Sigmoid colon (tissue), 7 donors: ENCODE measurements around the gene POU5F2. TPM values are rescaled to one million over a fixed set of nuclear protein-coding genes. Genes with fewer than 3 reads are reported as not detected.

Experiments used
- DNase-seq: peaks from one replicate; pipeline ENCODE4 v3.0.0-alpha.2; 2019
- H3K27ac ChIP-seq, 4 donors: fragments of 200-600 bp; sonication (generic); one replicate each; pipeline ENCODE4 v1.5.1; 2016 to 2019; ENCODE audit warnings: mild to moderate bottlenecking in 1 of 4
- H3K27me3 ChIP-seq, 3 donors: fragments of 200-600 bp; sonication (generic); one replicate each; pipeline ENCODE4 v1.5.1; 2019; ENCODE audit warnings: mild to moderate bottlenecking in 1 of 3
- H3K36me3 ChIP-seq, 4 donors: fragments of 200-600 bp; sonication (generic); one replicate each; pipeline ENCODE4 v1.5.1; 2016 to 2019
- H3K4me1 ChIP-seq, 4 donors: fragments of 200-600 bp; sonication (generic); one replicate each; pipeline ENCODE4 v1.5.1; 2017 to 2019
- H3K4me3 ChIP-seq, 4 donors: fragments of 200-600 bp; sonication (generic); one replicate each; pipeline ENCODE4 v1.5.1; 2017 to 2019; ENCODE audit warnings: mild to moderate bottlenecking in 2 of 4, moderate library complexity in 1 of 4
- H3K9me3 ChIP-seq, 4 donors: fragments of 200-600 bp in 3 of 4; sonication (generic) in 3 of 4; one replicate each; pipeline versions ENCODE4 v1.5.1 to v1.6.1; 2013 to 2019
- CTCF ChIP-seq, 4 experiments: fragments of 450-650 bp in 3 of 4; fragments of 200-600 bp in 1 of 4; IDR thresholded peaks; one replicate each; pipeline ENCODE4 v1.5.1; 2016 to 2019; ENCODE audit warnings: antibody characterized with exemption in 4 of 4, mild to moderate bottlenecking in 3 of 4, moderate library complexity in 2 of 4
- EP300 ChIP-seq, 4 donors: sonication (generic); formaldehyde crosslinking; IDR thresholded peaks; one replicate each; pipeline ENCODE4 v1.6.1; 2017; ENCODE audit warnings: antibody characterized with exemption in 4 of 4
- POLR2A ChIP-seq, 2 donors: fragments of 450-650 bp; IDR thresholded peaks; one replicate each; pipeline ENCODE4 v1.6.1; 2016; ENCODE audit warnings: antibody characterized with exemption in 2 of 2, mild to moderate bottlenecking in 2 of 2, moderate library complexity in 2 of 2
- POLR2AphosphoS5 ChIP-seq, 4 donors: sonication (generic); formaldehyde crosslinking; IDR thresholded peaks; one replicate each; pipeline ENCODE4 v1.6.1; 2017; ENCODE audit warnings: antibody characterized with exemption in 4 of 4
- whole genome bisulfite sequencing, 2 donors: extraction: QIAGEN DNeasy Blood & Tissue Kit; methylation state at CpG; one replicate each; pipeline ENCODE4 v1.1.7; 2013; 5-methylcytosine and 5-hydroxymethylcytosine counted together
- intact Hi-C: fragments of 100-400 bp; cut with DNase I; formaldehyde crosslinking; loops from one replicate; pipeline ENCODE4 v1.15.1; 2023
- polyA plus RNA-seq, 3 donors: library from polyadenylated mRNA; stranded (reverse); fragments of 200-250 nt; gene quantifications; one replicate each; pipeline ENCODE4 v1.2.3, GENCODE V29; 2013
- total RNA-seq, 4 donors: library from RNA; depleted of rRNA; stranded (reverse); fragments of >200 nt; gene quantifications; one replicate each; pipeline ENCODE4 v1.1.0, GENCODE V29; 2016
- donor health status: healthy with polysubstance abuse.
- donor health status: Bipolar disorder and iron deficiency.
- donor health status: healthy.

The POU5F2 gene
- total and polyA plus RNA-seq, 7 donors: under 0.01 to 6.1 (median 2.8) TPM; not detected in 1

DNA sequence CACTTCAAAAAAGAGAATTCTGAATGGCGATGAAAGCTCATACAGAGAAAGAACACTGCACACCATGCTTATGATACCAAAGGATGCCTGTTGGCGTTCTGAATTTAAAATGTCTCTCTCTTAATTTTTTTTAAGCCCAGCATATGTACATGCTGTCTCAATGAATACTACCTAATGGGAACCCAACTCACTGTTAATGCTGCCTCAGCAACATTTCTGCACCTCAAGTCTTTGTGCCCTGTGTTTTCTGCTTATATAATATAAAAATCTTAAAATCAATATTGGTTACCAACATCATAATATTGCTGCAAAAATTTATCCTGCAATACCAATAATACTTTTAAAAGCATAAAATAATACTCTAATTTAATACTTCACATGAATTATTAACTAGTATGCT, 44.1 kb upstream of the POU5F2 start:
- Histone ChIP-seq H3K27ac (no peak overlapping the region), H3K27me3 (no peaks in the 10 kb centered on the region), H3K4me3 (no peak overlapping the region), H3K36me3 (peaks cover 0 to 4% (median 0%) of the 10 kb centered on the region in 4 donors), H3K4me1 (no peaks in the 10 kb centered on the region), H3K9me3 (no peaks in the 10 kb centered on the region)
- intact Hi-C loops: no loop called here
- DNase-seq: no peak
- TF ChIP-seq EP300 (IDR thresholded peaks at IDR 0.05): no peak
- no peak for TF ChIP-seq CTCF (IDR thresholded peaks at IDR 0.05)
- TF ChIP-seq POLR2A (IDR thresholded peaks at IDR 0.05): no peak
- no peak for TF ChIP-seq POLR2AphosphoS5 (IDR thresholded peaks at IDR 0.05)
- WGBS, 2 donors: 96 to 98% methylated on average over 2 of the region's 2 CpGs

GRCh38 chr5:93782978-93783377, 41.6 kb upstream of the POU5F2 start:
- TF ChIP-seq EP300 (IDR thresholded peaks at IDR 0.05) (no peak), CTCF (IDR thresholded peaks at IDR 0.05) (no peak), POLR2AphosphoS5 (IDR thresholded peaks at IDR 0.05) (no peak), POLR2A (IDR thresholded peaks at IDR 0.05) (no peak)
- Histone ChIP-seq H3K4me3 (no peak overlapping the region), H3K27me3 (no peaks in the 10 kb centered on the region), H3K36me3 (peaks cover 0 to 4% (median 0%) of the 10 kb centered on the region in 4 donors), H3K4me1 (no peaks in the 10 kb centered on the region), H3K27ac (no peak overlapping the region), H3K9me3 (no peaks in the 10 kb centered on the region)
- intact Hi-C loops: no loop called here
- no peak for DNase-seq
- WGBS, 2 donors: 96 to 97% methylated on average over 1 of the region's 1 CpG

DNA sequence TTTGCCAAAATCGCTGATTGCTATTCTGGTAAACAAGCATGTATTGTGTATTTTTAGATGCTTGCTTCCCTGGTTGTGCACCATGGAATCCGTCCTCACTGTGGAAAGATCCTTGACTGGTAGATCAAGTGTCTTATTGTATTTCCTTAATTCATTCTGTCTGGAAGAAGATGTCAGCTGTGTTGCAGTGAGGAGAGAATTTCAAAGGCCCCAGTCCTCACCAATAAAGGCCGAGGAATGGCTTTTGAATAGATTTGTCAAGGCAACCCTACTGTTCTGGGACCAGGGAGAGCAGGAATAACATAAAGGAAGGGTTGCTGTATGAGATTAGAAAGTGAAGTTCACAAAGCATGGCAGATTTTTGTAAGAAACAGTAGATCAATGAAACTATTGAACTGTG, 36.2 kb upstream of the POU5F2 start:
- no peak for DNase-seq
- TF ChIP-seq POLR2A (IDR thresholded peaks at IDR 0.05) (no peak), CTCF (IDR thresholded peaks at IDR 0.05) (no peak), POLR2AphosphoS5 (IDR thresholded peaks at IDR 0.05) (no peak), EP300 (IDR thresholded peaks at IDR 0.05) (no peak)
- intact Hi-C loops: no loop called here
- WGBS, 2 donors: 90 to 91% methylated on average over 3 of the region's 3 CpGs
- Histone ChIP-seq H3K27ac (no peak overlapping the region), H3K27me3 (no peaks in the 10 kb centered on the region), H3K4me1 (no peaks in the 10 kb centered on the region), H3K9me3 (no peaks in the 10 kb centered on the region), H3K36me3 (peaks cover 0 to 31% (median 4%) of the 10 kb centered on the region in 4 donors), H3K4me3 (no peak overlapping the region)

DNA sequence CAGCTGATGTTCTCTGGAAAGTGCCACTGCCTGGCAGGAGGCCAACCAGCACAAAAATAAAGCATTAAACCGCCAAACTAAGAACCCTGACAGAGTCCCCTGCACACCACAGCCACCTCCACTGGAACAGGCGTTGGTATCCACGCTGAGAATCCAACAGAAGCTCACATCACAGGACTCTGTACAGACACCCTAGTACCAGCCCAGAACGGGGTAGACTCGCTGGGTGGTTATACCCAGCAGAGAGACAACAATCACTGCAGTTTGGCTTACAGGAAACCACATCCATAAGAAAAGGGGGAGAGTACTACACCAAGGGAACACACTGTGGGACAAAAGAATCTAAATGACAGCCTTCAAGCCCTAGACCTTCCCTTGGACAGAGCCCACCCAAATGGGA, 15.0 kb upstream of the POU5F2 start:
- DNase-seq: no peak
- Histone ChIP-seq H3K9me3 (peaks cover 0 to 15% (median 4%) of the 10 kb centered on the region in 4 donors), H3K4me1 (no peaks in the 10 kb centered on the region), H3K27me3 (no peaks in the 10 kb centered on the region), H3K27ac (no peak overlapping the region), H3K4me3 (no peak overlapping the region), H3K36me3 (no peaks in the 10 kb centered on the region)
- intact Hi-C loops: no loop called here
- WGBS, 2 donors: 95 to 96% methylated on average over 5 of the region's 5 CpGs
- TF ChIP-seq POLR2AphosphoS5 (IDR thresholded peaks at IDR 0.05): no peak
- no peak for TF ChIP-seq POLR2A (IDR thresholded peaks at IDR 0.05)
- no peak for TF ChIP-seq EP300 (IDR thresholded peaks at IDR 0.05)

GRCh38 chr5:93755716-93756115, 14.3 kb upstream of the POU5F2 start:
- Histone ChIP-seq H3K27me3 (no peaks in the 10 kb centered on the region), H3K4me3 (no peak overlapping the region), H3K9me3 (peaks cover 0 to 8% (median 1%) of the 10 kb centered on the region in 4 donors), H3K36me3 (no peaks in the 10 kb centered on the region), H3K27ac (no peak overlapping the region), H3K4me1 (no peaks in the 10 kb centered on the region)
- WGBS, 2 donors: 94 to 95% methylated on average over 10 of the region's 10 CpGs
- no peak for DNase-seq
- TF ChIP-seq EP300 (IDR thresholded peaks at IDR 0.05) (no peak), POLR2A (IDR thresholded peaks at IDR 0.05) (no peak), CTCF (IDR thresholded peaks at IDR 0.05) (no peak), POLR2AphosphoS5 (IDR thresholded peaks at IDR 0.05) (no peak)
- intact Hi-C loops: no loop called here
